ENCODE data around the gene NPHP4.

DNA sequence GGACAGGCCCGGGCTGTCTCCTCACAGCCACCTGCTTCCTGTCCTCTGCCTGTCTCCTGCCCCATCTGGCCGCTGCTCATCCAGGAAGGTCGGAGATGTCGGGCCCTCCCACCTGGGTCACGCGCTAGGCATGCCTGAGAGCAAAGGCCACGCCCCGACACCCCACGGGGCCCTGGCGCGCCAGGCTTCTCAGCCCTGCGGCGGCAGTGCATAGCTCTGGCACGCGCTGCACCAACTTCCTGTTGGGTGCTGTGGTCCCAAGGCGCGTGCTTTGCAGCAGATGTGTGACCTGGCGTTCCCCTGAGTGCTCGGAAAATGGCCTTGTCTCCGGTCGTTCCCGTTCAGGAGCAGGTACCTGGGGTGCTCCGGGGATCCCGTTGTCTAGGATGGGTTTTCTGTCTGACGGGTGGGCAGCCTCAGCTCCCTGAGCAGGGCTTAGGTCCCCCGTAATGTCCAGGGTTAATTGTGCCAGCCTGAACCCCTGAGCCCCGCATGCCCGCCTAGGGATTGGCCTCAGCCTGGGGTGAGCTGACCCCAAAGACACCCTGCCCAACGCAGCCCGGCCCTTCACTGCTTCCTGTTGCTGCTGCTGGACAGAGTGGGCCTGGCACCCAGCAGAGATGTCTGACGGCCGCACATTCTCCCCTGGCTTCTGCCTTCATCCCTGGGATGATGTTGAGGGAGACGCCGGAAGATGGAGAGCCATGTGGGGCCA, 34.0 kb upstream of the NPHP4 start:
- TF ChIP-seq, protein P1, sequence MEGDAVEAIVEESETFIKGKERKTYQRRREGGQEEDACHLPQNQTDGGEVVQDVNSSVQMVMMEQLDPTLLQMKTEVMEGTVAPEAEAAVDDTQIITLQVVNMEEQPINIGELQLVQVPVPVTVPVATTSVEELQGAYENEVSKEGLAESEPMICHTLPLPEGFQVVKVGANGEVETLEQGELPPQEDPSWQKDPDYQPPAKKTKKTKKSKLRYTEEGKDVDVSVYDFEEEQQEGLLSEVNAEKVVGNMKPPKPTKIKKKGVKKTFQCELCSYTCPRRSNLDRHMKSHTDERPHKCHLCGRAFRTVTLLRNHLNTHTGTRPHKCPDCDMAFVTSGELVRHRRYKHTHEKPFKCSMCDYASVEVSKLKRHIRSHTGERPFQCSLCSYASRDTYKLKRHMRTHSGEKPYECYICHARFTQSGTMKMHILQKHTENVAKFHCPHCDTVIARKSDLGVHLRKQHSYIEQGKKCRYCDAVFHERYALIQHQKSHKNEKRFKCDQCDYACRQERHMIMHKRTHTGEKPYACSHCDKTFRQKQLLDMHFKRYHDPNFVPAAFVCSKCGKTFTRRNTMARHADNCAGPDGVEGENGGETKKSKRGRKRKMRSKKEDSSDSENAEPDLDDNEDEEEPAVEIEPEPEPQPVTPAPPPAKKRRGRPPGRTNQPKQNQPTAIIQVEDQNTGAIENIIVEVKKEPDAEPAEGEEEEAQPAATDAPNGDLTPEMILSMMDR (IDR thresholded peaks at IDR 0.05; ENCODE audit: low read depth, low read length, poor library complexity, severe bottlenecking): no peak
- TF ChIP-seq EZH2phosphoT487 (IDR thresholded peaks at IDR 0.05; ENCODE audit: borderline replicate concordance, low read length): no peak; the same call in 1 of the 2 replicates
